NT2/D1 (cell line): ENCODE results near the gene ID2.

Experiments used
- SUZ12 ChIP-seq: IDR thresholded peaks from 2 replicates; pipeline ENCODE4 v1.6.1; 2011; ENCODE audit not compliant: insufficient read length, insufficient read depth; ENCODE audit errors: extremely low read depth
- YY1 ChIP-seq: IDR thresholded peaks from 2 replicates; pipeline ENCODE4 v1.6.1; 2011; ENCODE audit not compliant: insufficient read length, insufficient read depth

DNA sequence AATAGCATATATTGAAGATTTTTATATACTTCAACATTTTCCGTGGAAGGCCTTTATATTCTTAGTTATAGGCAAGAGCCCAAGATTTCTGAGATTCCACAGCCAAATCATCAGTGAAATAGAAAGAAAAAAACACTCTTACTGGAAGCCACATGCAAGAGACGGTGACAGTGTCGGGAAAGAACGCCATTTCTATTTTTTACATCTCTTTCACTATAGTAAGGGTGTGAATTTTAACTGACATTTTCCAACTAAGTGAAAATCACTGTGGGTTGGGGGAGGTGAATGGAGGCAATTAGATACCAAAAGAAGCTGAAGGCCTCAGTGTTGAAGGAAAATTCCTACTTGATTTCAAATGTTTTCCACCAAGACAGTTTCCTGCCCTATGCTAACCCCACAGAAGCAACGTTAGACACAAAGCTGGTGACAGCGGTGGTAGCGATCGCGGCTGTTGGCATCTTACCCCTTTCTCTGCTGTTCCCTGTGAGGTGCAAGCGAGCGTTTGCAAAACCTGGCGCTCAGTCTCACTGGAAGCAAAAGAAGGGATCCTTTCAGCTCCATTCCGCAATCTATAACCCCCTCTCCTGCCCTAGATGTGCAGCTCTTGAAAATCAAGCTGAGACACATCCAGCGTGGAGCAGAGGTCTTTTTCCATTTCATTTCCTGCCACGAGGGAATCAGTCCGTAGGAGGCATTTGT is 20.0 kb downstream of the ID2 start:
- TF ChIP-seq YY1 = no peak
- no peak for TF ChIP-seq SUZ12
